ENCODE measurements around the gene OPA3.

The OPA3 gene

DNA sequence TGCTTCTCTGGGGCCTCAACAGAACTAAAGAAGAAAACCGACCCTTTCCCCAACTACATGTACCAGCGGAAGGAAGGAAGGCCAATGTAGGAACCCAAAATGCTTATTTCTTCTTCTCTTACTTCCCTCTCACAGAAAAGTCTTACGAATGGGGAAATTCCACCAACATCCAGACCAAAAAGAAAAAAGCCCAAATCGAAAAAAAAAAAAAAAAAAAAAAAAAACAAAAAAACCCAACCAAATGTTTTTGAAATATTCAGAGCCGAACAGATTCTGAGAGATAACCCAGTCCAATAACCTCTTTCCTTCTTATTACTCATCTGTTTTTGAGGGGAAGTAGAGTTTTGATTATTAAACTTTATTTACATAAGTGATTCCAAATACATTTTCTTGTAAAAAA, 82.5 kb downstream of the OPA3 start:
- Mint-ChIP-seq H3K27me3 (ENCODE audit: low read depth, poor library complexity) (peaks cover 58% of the 10 kb centered on the region), H3K4me1 (peaks cover 28% of the 10 kb centered on the region), H3K27ac (no peak overlapping the region), H3K36me3 (ENCODE audit: low read depth) (no peaks in the 10 kb centered on the region), H3K4me3 (no peak overlapping the region), H3K9me3 (no peaks in the 10 kb centered on the region)
- TF ChIP-seq, protein P1, sequence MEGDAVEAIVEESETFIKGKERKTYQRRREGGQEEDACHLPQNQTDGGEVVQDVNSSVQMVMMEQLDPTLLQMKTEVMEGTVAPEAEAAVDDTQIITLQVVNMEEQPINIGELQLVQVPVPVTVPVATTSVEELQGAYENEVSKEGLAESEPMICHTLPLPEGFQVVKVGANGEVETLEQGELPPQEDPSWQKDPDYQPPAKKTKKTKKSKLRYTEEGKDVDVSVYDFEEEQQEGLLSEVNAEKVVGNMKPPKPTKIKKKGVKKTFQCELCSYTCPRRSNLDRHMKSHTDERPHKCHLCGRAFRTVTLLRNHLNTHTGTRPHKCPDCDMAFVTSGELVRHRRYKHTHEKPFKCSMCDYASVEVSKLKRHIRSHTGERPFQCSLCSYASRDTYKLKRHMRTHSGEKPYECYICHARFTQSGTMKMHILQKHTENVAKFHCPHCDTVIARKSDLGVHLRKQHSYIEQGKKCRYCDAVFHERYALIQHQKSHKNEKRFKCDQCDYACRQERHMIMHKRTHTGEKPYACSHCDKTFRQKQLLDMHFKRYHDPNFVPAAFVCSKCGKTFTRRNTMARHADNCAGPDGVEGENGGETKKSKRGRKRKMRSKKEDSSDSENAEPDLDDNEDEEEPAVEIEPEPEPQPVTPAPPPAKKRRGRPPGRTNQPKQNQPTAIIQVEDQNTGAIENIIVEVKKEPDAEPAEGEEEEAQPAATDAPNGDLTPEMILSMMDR (IDR thresholded peaks at IDR 0.05) = no peak
- no peak for DNase-seq

DNA sequence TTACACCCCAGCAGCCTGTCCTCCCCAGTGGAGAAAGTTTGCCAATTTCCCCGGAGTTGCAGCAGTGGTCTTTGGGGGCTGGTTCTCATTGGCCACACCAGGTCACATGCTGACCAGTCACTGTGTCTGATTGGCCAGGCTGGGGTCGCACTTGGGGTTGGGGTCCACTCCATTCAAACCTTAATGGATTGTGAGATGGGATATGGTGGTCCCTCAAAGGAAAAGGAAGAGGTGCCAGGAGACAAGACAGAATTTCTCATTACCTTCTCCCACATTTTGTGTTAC, 82.9 kb downstream of the OPA3 start:
- no peak overlapping the region for H3K4me3 Mint-ChIP-seq
- H3K36me3 Mint-ChIP-seq (ENCODE audit: low read depth) = no peaks in the 10 kb centered on the region
- H3K9me3 Mint-ChIP-seq = no peaks in the 10 kb centered on the region
- peaks cover 61% of the 10 kb centered on the region for H3K27me3 Mint-ChIP-seq (ENCODE audit: low read depth, poor library complexity)
- H3K27ac Mint-ChIP-seq = no peak overlapping the region
- TF ChIP-seq, protein P1 (IDR thresholded peaks at IDR 0.05) = no peak
- DNase-seq = no peak
- H3K4me1 Mint-ChIP-seq = peaks cover 31% of the 10 kb centered on the region

DNA sequence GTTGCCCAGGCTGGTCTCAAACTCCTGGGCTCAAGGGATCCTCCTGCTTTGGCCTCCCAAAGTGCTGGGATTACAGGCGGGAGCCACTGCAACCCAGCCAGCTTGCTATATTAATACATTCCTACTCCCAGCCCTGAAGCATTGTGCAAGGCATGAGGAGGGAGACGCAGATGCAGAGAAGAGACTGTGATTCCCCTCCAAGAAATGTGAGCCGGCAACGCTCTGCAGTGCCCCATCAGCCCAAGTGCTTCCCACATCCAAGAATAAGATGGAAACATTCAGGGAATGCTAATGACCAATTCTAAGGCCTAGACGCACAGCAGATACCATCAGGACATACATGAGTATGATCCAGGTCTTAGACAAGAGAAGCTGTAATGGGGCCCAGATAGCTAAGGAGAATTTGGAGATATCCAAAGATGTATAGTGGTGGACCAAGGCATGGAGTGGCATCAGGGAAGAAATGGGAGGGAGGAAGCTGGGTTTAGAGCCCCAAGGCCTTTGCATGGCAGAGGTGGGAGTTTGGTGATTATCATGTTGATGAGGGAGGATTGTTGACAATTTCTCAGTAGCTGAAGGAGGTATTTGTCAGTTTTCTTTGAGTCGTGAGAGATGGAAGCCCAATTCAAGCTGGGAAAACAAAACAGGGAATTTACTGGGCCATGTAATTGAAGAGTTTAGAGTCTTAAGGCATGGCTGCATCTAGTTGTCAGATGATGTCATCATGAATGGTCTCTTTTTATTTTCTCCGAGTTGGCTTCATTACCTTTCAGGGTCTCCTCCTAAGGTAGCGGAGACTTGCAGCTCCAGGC, 83.5 kb downstream of the OPA3 start:
- Mint-ChIP-seq H3K36me3 (ENCODE audit: low read depth) (no peaks in the 10 kb centered on the region), H3K27ac (no peak overlapping the region), H3K9me3 (no peaks in the 10 kb centered on the region), H3K4me1 (peaks cover 31% of the 10 kb centered on the region), H3K27me3 (ENCODE audit: low read depth, poor library complexity) (peaks cover 62% of the 10 kb centered on the region), H3K4me3 (no peak overlapping the region)
- no peak for DNase-seq
- TF ChIP-seq, protein P1 (IDR thresholded peaks at IDR 0.05) = no peak

DNA sequence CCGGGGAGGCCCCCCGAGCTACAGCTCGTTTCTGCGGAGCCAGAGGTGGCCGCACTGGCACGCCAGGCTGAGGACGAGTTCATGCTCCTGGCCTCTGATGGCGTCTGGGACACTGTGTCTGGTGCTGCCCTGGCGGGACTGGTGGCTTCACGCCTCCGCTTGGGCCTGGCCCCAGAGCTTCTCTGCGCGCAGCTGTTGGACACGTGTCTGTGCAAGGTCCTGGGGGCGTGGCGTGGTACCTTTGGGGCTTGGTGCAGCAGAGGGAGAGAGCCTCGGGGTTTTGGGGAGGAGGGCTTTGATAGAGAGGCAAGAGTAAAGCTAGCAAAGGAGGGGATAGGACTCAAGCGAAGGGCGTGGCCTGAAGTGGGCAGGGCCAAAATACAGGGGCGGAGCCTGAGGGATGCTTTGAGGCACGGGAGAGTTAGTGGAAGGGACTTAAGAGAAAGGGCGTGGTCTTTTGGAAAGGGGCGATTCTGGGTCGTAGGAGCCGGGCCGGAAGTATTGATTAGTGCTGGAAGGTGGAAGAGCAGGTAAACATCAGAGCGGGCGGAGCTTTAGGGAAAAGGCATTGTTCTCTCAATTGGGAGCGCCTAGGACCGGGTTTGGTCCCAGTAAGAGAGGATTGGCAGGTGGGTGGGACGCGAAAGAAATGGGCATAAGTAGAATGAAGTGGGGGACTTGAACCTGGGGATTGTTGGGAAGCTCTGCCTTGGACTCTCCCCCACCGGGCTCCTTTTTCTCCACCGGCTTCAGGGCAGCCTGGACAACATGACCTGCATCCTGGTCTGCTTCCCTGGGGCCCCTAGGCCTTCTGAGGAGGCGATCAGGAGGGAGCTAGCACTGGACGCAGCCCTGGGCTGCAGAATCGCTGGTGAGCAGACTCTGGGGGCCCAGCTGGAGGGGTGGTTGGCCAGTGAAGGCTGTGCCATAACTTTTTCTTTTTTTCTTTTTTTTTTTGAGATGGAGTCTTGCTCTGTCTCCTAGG, 85.1 kb downstream of the OPA3 start:
- peak; percentile 74 for DNase-seq
- H3K27me3 Mint-ChIP-seq (ENCODE audit: low read depth, poor library complexity) = peaks cover 72% of the 10 kb centered on the region
- TF ChIP-seq, protein P1 (IDR thresholded peaks at IDR 0.05) = no peak
- H3K4me3 Mint-ChIP-seq = peak overlapping the region; percentile 2
- peaks cover 41% of the 10 kb centered on the region for H3K4me1 Mint-ChIP-seq
- H3K36me3 Mint-ChIP-seq (ENCODE audit: low read depth) = no peaks in the 10 kb centered on the region
- no peaks in the 10 kb centered on the region for H3K9me3 Mint-ChIP-seq
- no peak overlapping the region for H3K27ac Mint-ChIP-seq

DNA sequence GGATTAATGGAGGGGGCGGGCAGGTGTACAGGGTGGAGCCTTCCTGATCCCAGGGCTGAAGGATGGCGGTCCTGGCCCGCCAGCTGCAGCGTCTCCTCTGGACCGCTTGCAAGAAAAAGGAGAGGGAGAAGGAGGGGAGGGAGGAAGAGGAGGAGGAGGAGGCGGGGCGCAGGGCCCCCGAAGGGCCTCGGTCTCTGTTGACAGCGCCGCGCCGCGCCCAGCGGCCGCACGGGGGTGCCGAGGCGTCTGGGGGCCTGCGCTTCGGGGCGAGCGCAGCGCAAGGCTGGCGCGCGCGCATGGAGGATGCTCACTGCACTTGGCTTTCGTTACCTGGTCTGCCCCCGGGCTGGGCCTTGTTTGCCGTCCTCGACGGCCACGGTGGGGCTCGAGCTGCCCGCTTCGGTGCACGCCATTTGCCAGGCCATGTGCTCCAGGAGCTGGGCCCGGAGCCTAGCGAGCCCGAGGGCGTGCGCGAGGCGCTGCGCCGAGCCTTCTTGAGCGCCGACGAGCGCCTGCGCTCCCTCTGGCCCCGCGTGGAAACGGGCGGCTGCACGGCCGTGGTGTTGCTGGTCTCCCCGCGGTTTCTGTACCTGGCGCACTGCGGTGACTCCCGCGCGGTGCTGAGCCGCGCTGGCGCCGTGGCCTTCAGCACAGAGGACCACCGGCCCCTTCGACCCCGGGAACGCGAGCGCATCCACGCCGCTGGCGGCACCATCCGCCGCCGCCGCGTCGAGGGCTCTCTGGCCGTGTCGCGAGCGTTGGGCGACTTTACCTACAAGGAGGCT, 86.0 kb downstream of the OPA3 start, which contains the start of gene PPM1N:
Gene PPM1N, plus strand, starts transcription at position 33 of the 785 bp plus-strand sequence. Its CDS starts 30 bp downstream, at position 63.
- Mint-ChIP-seq H3K27me3 (ENCODE audit: low read depth, poor library complexity) (peaks cover 76% of the 10 kb centered on the region), H3K4me1 (peaks cover 37% of the 10 kb centered on the region), H3K9me3 (no peaks in the 10 kb centered on the region), H3K36me3 (ENCODE audit: low read depth) (peaks cover 4% of the 10 kb centered on the region), H3K4me3 (peak within 1 kb of the TSS; percentile 82), H3K27ac (no peak within 1 kb of the TSS)
- TF ChIP-seq, protein P1 (IDR thresholded peaks at IDR 0.05) = no peak
- peak; percentile 63 for DNase-seq
